HG03066 (cell line): ENCODE measurements around the gene FHL5.
"Not testable (repeated sequence)": the region's sequence is repeated elsewhere in the genome, so short reads cannot be mapped to it uniquely, and the experiment has no call there.

Source experiments
- ATAC-seq: cut with Tn5 transposase; IDR thresholded peaks from one replicate; pipeline ENCODE4 v1.9.1; 2021; ENCODE audit warnings: low read depth; ENCODE audit not compliant: unreplicated experiment

FHL5 gene, protein sequence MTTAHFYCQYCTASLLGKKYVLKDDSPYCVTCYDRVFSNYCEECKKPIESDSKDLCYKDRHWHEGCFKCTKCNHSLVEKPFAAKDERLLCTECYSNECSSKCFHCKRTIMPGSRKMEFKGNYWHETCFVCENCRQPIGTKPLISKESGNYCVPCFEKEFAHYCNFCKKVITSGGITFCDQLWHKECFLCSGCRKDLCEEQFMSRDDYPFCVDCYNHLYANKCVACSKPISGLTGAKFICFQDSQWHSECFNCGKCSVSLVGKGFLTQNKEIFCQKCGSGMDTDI

DNA sequence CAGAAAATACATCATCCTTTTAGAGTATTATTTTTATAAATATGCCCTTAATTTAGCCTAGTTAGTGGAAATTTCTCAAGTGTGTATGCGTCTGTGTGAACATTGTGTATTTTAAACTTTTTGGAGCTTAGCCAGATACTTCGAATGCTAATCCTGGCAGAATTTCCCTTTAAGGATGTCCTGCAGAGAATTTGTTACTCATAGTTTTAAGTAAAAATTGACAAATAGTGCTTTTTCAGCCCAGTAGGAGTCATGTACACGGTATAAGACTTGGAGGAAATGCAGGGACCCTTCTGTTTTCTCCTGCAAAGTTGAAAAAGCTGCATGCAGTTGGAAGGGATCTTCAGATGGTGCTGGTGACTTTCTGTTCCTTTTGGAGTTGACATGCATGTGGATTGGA lies at the start of gene FHL5:
FHL5 (plus strand) TSS at position 243 of the 400 bp plus-strand sequence. CDS start 40,486 bp downstream, outside the sequence.
- no peak for ATAC-seq

DNA sequence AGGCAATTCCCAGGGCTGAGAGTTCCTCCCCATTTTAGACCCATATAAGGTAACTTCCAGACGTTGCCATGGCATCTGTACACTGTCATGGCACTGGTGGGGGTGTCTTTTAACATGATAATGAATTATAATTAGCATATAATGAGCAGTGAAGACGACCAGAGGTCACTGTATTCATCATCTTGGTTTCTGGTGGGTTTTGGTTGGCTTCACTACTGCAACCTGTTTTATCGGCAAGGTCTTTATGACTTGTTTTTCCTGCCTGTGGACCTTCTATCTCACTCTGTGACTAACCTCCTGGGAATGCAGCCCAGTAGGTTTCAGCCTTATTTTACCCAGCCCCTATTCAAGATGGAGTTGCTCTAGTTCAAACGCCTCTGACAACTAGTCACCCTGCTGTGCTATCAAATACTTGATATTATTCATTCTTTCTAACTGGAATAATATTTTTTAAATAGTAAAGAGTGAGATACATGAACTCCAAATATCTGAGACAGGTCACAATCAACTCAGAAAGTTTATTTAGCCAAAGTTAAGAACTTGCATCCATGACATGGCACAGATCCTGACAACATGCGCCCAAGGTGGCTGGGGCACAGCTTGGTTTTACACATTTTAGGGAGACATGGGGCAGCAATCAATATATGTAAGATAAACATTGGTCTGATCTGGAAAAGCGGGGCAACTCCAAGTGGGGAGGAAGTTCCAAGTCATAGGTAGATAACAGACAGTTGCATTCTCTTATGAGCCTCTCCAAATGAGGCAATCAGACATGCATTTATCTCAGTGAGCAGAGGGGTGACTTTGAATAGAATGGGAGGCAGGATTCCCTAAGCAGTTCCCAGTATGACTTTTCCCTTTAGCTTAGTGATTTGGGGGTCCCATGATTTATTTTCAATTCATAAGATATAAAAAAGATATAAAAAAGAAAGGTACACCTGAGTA lies 42.5 kb upstream of the FHL5 start:
- no peak for ATAC-seq

DNA sequence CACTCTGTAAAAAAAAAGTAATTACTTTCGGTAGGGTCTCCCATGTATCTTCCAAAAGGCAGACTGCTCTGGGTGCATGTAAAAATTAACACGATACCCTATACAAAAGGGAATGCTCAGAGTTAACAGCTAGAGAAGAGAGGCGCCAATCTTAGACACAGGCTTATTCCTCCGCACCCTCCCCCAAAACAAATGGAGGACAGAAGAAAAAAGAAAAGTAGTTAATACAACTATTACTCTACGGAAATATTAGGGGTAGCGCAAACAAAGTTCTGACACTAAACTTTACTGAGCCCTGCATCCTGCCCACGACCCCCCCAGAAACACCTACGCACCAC lies 41.7 kb upstream of the FHL5 start:
- peak; percentile 19 for ATAC-seq

DNA sequence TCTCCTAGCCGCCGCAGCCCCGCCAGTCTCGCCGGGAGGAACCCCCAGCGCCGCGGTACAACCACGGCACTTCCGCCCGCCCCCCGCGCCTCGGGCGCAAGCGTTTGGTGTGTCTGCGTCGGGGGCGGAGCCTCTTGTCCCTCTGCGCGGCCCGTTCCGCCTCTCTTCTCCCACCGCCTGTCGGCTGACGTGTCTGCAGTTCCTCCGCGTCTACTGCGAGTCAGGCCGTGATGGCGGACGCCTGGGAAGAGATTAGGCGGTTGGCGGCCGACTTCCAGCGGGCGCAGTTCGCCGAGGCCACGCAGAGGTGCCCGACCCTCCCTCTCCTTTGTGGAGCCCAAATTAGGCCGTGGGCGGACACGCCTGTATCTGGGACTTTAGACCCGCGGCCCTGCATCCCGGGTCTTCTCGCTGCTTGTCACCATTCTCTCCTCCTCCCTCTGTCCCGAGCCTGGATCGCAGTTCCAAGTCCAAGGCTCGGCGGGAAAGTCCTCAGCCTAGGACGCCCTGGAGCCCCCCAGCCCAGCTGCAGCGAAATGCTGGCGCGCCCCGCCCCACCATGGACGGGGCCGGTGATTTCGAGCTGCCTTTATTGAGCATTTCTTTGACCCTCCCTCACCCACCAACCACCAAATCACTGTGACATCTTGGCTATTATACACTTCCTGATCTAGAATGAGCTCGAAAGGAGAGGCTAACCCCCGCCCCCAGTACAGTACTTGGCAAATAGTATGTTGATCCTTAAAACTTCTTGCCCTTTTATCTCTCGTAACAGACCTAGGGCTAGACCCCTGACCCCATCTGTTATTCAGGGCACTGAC lies 41.1 kb upstream of the FHL5 start, which contains the start of gene UFL1:
UFL1 (plus strand) TSS at position 163 of the 821 bp plus-strand sequence; CDS start at position 231, 68 bp downstream.
- ATAC-seq: peak; percentile 96

DNA sequence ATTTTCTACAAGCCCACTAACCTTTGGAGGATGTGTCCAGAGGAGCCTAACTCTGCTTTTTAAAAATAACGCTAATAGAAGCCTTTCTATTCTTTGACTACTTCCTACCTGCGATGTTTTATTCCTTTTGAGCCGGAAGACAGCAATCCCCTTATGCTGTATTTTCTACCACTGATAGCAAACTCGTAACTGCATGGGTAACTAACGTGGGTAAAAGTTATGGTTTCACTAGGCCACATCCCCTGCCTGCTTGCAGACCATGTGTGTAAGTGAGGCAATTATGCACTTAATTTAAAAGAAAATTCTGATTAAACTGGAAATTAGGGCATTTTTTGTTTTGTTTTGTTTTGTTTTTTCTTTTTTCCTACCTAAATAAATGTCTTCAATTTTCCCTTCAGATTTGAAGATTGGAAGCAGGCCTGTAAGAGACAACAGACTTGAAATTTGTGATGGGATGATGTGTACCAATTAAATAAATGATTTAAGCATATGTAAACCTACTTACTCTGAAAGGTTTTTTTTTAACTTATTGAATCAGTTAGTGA lies 40.4 kb upstream of the FHL5 start:
- ATAC-seq: peak; percentile 24

DNA sequence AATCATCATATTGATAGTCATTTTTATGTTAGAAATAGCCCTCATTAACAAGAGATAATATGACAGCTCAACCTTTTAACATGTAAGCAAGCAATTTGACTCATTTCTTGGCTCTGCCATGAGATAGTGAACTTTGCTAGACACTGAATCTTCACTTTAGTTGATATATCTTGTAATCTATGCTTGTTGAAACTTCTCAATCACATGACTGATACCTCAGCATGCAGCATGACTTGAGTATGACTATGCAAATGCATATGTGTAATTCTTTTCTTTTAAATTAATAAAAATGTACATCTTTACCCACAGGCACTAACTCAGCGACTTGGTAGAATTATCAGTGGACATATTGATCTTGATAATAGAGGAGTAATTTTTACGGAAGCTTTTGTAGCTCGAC lies 34.7 kb upstream of the FHL5 start:
- ATAC-seq: no peak

DNA sequence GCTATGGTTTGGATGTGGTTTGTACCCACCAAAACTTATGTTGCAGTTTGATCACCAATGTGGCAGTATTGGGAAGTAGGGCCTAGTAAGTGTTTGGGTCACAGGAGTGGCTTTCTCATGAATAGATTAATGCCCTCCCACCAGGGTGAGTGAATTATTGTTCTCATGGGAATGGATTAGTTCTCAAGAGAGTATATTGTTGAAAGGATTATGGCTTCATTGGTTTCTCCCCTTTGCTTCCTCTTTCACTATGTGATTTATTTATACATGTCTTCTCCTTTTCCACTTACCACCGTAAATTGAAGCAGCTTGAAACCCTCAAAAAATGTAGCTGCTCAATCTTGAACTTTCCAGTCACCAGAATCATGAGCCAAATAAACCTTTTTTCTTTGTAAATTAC lies 30.5 kb upstream of the FHL5 start:
- ATAC-seq: no peak

DNA sequence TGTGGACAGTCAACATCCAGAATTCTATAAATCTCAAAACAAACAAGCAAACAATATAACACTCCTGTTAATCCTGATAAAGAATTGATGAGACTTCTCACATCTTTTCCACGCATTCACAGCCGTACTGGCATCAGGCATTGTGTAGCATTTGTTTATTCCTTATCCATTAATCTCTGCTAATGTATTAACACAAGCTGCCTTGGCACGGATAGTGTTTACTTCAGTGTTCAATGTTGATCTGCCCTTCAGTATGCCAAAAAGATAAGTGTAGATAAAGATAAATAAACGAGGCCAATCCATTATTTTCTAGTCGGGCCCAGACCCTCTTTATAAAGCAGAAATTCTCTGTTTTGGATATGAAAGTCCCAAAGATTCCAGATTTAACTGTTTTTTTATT lies 25.2 kb upstream of the FHL5 start:
- no peak for ATAC-seq

DNA sequence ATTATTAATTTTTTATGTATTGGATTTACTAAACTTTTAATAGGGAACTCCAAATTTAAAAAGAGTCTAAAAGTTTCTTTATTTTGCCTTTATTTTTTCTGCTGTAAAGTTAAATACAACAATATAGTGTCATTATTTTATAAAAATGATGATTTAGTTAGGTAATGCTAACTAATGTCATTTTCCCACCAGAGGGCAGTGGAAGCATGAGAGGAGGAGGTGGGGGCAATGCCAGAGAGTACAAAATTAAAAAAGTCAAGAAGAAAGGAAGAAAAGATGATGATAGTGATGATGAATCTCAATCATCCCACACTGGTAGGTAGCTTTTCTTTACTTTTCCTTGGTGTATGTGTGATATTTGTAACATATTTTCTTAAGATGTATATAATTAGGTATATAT lies 20.2 kb upstream of the FHL5 start:
- peak; percentile 57 for ATAC-seq

DNA sequence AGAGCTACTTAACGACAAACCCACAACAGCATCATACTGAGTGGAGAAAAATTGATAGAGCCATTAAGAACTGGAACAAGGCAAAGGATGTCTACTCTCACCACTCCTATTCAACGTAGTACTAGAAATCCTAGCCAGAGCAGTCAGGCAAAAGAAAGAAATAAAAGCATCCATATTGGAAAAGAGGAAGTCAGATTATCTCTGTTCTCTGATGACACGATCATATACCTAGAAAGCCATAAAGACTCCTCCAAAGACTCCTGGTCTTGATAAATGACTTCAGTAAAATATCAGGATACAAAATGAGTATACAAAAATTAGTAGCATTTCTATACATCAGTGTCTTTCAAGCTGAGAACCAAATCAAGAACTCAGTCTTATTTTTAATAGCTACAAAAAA lies 17.0 kb upstream of the FHL5 start:
- no peak for ATAC-seq

DNA sequence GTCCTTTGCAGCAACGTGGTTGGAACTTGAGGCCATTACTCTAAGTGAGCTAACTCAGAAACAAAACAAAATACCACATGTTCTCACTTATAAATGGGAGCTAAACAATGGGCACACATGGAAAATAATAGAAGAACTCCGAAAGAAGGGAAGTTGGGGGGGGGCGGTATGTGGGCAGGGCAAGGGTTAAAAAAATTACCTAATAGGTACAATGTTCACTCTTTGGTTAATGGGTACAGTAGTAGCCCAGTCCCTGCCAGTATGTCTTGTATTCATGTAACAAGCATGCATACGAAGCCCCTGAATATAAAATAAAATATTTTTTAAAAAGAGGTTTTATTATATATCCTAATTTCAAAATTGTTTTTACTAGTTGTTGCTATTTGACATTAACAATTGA lies 15.3 kb upstream of the FHL5 start:
- no peak for ATAC-seq

DNA sequence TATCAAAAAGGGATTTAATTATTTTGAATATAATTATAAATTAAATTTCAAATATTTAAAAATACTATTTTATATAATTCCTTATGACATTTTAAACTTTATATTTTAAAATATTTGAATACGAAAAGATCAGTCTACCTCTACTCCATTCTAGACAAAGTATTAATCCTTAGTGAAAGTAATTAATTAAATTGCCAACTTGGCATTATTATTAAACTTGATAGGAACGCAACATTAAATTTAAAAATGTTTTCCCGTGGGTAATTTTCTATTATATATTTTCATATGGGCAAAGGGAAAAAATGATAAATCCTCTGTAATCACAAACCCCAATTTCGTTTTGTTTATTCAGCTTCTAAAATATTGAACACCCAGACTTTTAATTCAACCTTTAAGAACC lies 8.4 kb upstream of the FHL5 start:
- no peak for ATAC-seq

DNA sequence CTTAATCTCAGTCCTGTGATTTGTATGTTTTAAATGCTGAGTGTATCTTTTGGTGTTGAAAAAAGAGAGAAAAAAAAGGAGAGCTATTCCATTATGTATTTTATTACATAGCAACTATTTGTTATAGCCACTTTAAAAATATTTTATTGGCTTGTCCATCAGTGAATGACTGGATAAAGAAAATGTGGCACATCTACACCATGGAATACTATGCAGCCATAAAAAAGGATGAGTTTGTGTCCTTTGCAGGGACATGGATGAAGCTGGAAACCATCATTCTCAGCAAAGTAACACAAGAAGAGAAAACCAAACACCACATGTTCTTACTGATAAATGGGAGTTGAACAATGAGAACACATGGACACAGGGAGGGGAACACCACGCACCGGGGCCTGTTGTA lies 3.2 kb upstream of the FHL5 start:
- not testable (repeated sequence) for ATAC-seq

DNA sequence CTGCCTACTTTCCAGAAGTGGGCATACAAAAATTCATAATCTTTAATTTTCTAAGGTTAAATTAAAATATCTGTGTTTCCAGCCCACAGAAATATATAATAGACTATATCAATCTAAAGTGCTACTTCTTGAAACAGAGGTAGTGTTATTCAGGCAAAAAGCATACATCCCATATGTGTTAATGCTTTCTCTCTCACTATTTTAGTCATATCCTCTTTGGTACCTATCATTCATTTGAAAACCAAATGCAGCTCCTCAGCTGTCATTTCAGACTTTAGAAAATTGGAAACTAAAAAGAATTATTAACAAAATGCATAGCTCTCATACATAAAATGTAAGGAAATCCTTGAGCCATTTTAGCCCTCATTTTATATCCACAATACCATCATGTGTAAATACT lies 925 bp downstream of the FHL5 start:
- ATAC-seq: no peak

DNA sequence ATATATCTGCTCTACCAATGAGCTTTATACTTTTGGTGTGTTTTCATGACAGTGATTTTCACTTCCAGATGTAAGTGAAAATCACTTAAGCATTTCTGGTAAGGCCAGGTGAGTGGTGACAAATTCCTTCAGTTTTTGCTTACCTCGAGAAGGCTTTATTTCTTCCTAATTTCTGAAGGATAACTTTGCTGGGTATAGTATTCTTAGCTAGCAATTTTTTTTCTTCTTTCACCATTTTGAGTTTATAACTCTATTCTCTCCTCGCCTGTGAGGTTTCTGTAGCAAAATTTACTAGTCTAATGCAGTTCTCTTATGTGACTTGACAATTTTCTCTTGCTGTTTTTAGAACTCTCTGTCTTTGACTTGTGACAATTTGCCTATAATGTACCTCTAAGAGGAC lies 7.1 kb downstream of the FHL5 start:
- no peak for ATAC-seq

DNA sequence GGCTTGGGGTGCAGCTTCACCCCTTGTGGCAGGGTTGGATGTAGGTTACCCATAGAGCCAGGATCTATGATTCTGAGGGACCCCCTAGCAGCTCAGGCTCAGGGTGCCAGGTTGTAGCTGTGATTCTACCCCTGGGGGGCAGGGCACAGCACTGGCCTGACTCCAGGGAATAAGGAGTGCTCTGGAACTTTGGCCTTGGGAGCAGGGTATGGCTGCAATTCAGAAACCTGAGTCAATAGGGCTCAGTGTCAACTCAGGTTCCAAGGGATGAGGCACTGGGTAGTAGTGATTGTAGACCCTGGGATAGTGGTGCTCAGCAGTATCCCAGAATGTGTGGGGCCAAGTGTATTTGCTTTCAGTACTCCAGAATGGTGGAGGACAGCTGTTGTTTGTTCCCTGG lies 8.6 kb downstream of the FHL5 start:
- no peak for ATAC-seq

DNA sequence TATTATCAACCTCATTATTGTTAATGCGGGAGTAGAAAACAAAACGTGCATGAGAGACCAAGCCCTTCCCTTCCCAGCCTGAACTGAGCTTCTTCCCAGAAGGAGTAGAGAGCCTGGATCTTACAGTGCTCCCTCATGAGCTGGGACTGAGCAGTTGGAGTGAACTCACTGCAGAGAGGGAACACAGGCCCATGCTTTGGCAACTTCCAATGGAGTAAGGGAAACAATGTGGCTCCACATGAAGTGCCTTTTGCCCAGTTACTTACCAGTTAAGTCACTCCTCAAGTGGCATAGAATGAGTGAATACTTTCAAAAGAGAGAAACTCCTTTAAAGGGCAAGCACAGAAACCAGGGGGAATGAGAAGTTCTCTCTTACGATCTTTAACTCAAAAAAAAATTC lies 12.4 kb downstream of the FHL5 start:
- ATAC-seq: no peak

DNA sequence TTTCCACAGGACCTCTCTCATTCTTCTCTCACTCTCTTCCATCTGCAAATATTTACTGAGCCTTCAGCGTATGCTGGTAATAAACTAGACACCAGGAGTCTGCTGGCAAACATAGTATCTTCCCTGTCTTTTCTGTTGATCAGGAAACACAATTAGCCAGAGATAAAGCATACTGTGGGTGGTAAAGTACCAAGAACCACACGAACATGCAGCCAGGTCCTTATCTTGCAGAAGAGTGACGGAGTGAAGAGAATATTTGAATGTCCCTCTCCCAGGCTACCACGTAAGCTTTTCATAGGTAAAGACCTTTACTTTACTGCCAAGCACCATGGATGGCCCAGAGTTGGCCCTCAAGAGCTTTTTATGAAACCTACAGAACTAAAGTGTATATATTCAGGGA lies 13.3 kb downstream of the FHL5 start:
- no peak for ATAC-seq

DNA sequence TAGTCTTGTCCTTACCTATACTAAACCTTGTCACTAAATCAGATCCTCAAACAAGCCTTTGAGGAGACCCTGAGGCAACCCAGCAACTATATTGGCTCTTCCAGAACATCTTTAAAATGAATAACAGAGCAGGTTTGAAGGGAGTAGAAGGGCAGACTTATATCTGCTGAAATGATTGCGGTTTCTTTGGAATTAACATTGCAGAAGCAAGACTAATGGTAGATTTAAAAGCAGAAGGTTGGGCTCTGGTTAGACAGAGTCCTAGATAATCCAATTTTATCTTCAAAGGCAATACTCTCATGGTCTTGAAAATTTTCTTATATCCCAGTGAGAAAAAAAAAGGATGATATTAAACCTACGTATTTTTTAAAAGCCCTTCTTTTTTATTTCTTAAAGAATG lies 19.1 kb downstream of the FHL5 start:
- ATAC-seq: no peak

DNA sequence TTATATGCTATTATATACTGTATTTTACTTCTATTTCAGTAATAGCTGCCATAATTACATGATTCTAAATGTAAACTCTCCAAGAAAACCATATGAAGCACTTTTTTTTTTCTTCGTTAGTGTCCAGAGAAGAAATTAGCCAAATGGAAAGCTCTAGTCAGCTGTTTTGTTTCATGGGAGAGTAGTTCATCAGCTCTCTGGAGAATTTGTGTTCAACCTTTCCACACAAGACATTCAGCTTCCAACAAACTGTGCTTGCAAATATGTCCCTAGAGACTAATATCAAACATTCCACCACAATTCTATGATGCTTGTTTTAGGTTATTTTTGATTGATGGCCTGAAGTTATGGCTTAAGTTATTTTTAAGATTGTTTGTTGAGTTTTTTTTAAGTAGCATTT lies 19.5 kb downstream of the FHL5 start:
- no peak for ATAC-seq

DNA sequence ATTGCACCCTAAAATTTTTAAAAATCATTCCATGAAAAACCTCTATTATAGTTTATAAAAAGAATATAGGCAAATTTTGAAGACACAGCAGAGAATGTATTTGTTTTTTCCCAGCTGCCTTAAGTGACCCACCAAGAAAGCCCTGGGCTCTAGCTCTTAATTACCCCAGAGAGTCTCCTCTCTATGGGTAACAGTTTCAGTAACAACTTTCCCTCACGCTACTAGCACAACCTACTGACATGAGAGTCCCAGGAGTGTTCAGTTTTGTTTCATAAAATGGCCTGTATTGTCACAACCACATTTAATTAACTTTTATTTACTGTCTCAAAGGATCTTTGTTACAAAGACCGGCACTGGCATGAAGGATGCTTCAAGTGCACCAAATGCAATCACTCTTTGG lies 41.5 kb downstream of the FHL5 start:
- no peak for ATAC-seq
